Measurements from ENCODE around the gene ELP1. TPM values are rescaled to one million over a fixed set of nuclear protein-coding genes. Genes with fewer than 3 reads are reported as not detected.
A peak's percentile ranks its signal among the peaks of the same experiment; 100 is the strongest.
"Not testable (repeated sequence)": the region's sequence is repeated elsewhere in the genome, so short reads cannot be mapped to it uniquely, and the experiment has no call there.

ELP1 gene, protein sequence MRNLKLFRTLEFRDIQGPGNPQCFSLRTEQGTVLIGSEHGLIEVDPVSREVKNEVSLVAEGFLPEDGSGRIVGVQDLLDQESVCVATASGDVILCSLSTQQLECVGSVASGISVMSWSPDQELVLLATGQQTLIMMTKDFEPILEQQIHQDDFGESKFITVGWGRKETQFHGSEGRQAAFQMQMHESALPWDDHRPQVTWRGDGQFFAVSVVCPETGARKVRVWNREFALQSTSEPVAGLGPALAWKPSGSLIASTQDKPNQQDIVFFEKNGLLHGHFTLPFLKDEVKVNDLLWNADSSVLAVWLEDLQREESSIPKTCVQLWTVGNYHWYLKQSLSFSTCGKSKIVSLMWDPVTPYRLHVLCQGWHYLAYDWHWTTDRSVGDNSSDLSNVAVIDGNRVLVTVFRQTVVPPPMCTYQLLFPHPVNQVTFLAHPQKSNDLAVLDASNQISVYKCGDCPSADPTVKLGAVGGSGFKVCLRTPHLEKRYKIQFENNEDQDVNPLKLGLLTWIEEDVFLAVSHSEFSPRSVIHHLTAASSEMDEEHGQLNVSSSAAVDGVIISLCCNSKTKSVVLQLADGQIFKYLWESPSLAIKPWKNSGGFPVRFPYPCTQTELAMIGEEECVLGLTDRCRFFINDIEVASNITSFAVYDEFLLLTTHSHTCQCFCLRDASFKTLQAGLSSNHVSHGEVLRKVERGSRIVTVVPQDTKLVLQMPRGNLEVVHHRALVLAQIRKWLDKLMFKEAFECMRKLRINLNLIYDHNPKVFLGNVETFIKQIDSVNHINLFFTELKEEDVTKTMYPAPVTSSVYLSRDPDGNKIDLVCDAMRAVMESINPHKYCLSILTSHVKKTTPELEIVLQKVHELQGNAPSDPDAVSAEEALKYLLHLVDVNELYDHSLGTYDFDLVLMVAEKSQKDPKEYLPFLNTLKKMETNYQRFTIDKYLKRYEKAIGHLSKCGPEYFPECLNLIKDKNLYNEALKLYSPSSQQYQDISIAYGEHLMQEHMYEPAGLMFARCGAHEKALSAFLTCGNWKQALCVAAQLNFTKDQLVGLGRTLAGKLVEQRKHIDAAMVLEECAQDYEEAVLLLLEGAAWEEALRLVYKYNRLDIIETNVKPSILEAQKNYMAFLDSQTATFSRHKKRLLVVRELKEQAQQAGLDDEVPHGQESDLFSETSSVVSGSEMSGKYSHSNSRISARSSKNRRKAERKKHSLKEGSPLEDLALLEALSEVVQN (N-terminal part only)
- total RNA-seq (10 to 100 TPM; 20.5 to 24.1 (median 22.0) TPM), polyA plus RNA-seq (12.8 TPM)
- long read RNA-seq, donor 1, full-length matches to known transcripts = 21 of 34 reads
- long read RNA-seq, donor 1, partial matches to known transcripts = 4 of 34 reads
- long read RNA-seq, donor 1, other reads (novel, unspliced or antisense) = 9 of 34 reads
- long read RNA-seq, donor 2, full-length matches to known transcripts = 9 of 20 reads
- long read RNA-seq, donor 2, partial matches to known transcripts = 3 of 20 reads
- long read RNA-seq, donor 2, other reads (novel, unspliced or antisense) = 8 of 20 reads
- long read RNA-seq, donor 3, full-length matches to known transcripts = 68 of 127 reads
- long read RNA-seq, donor 3, partial matches to known transcripts = 19 of 127 reads
- long read RNA-seq, donor 3, other reads (novel, unspliced or antisense) = 40 of 127 reads
- long read RNA-seq, donor 4, full-length matches to known transcripts = 4 of 14 reads
- long read RNA-seq, donor 4, partial matches to known transcripts = 2 of 14 reads
- long read RNA-seq, donor 4, other reads (novel, unspliced or antisense) = 8 of 14 reads

DNA sequence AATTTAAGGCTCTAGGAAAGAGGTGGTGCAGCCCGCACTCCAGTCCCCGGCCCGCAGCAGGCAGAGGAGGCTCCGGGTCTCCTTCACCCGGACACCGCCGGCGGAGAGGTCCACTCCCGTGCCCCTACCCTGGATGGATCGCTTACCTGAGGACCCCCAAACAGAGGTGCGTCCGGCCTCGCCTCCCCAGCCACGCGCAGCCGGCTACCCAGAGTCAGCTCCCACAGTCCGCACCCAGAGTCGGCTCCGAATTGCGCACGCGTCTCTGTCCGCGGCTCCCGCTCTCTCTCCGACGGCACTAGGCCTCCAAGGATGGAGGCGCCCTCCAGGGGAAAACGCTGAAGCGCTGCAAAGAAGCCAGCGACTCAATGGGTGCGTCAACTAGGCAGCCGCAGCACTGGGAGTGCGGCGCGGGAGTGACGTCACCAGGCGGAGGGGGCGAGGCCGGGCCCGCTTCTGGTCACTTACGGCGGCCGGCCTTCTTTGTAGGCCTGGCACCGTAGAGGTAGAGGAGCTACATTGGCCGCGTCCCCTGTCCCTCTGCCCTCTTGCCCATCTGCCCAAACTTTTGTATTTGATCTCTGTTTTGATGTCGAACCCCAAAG, at the start of gene ELP1:
Gene ELP1, minus strand, starts transcription at position 407 of the 605 bp plus-strand sequence. CDS start 2,978 bp downstream, outside the sequence.
- WGBS = under 1% methylated on average over 48 of the region's 48 CpGs
- intact Hi-C loops (cut with DNase I) = no loop called here

DNA sequence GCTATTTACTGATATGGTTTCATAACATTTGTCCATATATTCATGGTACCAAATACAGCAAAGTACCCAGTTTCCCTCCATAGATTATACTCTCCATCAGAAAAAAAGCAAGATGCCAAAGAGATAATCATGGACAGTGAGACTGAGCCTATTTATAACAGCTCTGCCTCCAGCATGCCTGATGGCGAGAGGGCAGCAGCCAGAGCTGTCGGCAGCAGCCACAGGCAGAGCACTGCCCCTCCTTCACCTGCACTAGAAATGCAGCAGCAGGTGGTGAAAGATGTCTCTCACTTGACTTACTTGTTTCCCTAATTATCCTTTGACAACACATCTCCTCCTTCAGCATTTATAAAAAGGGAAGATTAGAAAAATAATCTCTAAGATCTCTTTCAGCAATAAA, 47.0 kb upstream of the ELP1 start:
- peak; percentile 63 to 83 for ATAC-seq
- peak in 1 of 3 donors; percentile 47 for DNase-seq

More for the DNA sequence above, at the start of gene ELP1:
- H3K27me3 ChIP-seq (ENCODE audit: control insufficient read depth, insufficient read depth) = no peaks in the 10 kb centered on the region
- no peaks in the 10 kb centered on the region for H3K9me3 ChIP-seq (ENCODE audit: control insufficient read depth, low read length)
- H3K27ac ChIP-seq (ENCODE audit: low read length) = peak within 1 kb of the TSS; percentile 55
- H3K4me3 ChIP-seq (ENCODE audit: low read length) = peak within 1 kb of the TSS; percentile 56
- peak; percentile 95 for ATAC-seq
- peak; percentile 95 to 98 (median 97) for DNase-seq
- H3K4me1 ChIP-seq (ENCODE audit: control insufficient read depth, insufficient read depth, low read length) = peaks cover 6% of the 10 kb centered on the region

DNA sequence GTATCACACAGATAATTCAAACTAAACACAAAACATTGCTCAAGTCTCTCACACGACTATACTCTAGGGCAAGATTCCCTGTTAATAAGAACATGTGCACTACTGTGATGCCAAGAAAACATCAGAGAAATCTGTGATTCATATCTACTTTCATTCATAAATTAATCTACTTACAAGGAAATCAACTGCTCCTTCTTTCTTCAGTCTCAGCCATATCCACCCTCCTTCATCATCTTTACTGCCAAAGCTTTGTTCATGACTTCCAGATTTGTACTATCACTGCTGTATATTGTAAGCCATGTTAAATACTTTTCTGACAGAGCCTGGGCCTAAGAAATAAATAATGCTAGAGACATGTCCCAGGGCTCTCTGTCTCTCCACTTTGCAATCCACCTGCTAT, 44.3 kb upstream of the ELP1 start:
- DNase-seq (no peak), ATAC-seq (no peak)
- WGBS = 36% methylated on average over 1 of the region's 1 CpG
- intact Hi-C loops (cut with DNase I) = no loop called here
- Histone ChIP-seq H3K4me1 (ENCODE audit: control insufficient read depth, insufficient read depth, low read length) (peaks cover 4% of the 10 kb centered on the region), H3K27ac (ENCODE audit: low read length) (no peak overlapping the region), H3K27me3 (ENCODE audit: control insufficient read depth, insufficient read depth) (no peaks in the 10 kb centered on the region), H3K4me3 (ENCODE audit: low read length) (no peak overlapping the region), H3K9me3 (ENCODE audit: control insufficient read depth, low read length) (no peaks in the 10 kb centered on the region)

More for the DNA sequence above, 47.0 kb upstream of the ELP1 start:
- WGBS = 70% methylated on average over 2 of the region's 2 CpGs
- Histone ChIP-seq H3K4me3 (ENCODE audit: low read length) (no peak overlapping the region), H3K27me3 (ENCODE audit: control insufficient read depth, insufficient read depth) (no peaks in the 10 kb centered on the region), H3K9me3 (ENCODE audit: control insufficient read depth, low read length) (no peaks in the 10 kb centered on the region), H3K27ac (ENCODE audit: low read length) (peak overlapping the region; percentile 68), H3K4me1 (ENCODE audit: control insufficient read depth, insufficient read depth, low read length) (peaks cover 2% of the 10 kb centered on the region)
- intact Hi-C loops (cut with DNase I) = no loop called here

DNA sequence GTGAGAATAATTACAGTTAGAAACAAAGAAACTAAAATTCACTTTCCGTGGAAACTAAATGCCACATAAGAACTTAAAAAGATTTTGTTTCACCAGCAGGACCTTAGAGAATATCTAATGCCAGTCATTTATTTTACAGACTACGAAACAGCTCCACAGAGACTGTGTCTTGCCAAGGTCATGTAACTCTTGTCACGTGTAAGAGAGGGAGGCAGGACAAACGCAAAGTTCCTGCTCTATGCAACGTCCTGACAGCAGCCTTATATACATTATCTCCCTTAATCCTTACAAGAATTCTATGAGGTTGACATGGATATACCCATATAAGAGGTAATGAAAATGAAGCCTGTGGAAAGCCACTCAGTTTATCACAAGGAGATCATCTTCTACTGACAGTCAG, 40.0 kb upstream of the ELP1 start:
- DNase-seq = no peak
- intact Hi-C loops (cut with DNase I) = no loop called here
- no peaks in the 10 kb centered on the region for H3K27me3 ChIP-seq (ENCODE audit: control insufficient read depth, insufficient read depth)
- no peak overlapping the region for H3K27ac ChIP-seq (ENCODE audit: low read length)
- no peaks in the 10 kb centered on the region for H3K9me3 ChIP-seq (ENCODE audit: control insufficient read depth, low read length)
- H3K4me3 ChIP-seq (ENCODE audit: low read length) = no peak overlapping the region
- 22% methylated on average over 5 of the region's 5 CpGs for WGBS
- ATAC-seq = peak; percentile 73 to 79
- H3K4me1 ChIP-seq (ENCODE audit: control insufficient read depth, insufficient read depth, low read length) = peaks cover 2% of the 10 kb centered on the region

DNA sequence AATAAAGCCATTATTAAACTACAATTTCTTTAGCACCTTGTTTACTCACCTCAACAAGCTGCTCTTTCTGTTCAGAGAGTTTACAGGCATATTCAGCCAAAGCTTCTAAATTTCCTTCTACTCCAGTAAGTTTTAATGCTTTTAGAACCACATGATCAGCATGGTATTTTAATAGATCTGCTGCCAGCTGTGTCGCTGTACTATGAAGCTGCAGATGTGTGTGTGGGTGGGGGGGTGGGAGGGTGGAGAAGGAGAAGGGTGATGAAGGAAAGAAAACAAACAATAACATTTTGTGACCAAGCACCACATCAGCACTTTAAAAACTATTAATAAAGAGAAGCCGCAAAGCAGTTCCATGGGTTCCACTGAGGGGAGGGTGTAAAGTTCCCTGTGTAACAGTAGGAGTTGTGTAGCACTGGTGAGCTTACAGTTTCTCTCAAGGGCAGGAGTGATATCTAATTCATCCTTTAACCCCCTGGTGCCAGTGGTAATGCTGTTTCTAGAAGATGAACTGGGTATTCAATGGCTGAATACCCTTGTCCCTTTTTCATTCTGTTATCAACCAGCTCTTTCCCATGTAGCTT, 38.8 kb upstream of the ELP1 start:
- no peaks in the 10 kb centered on the region for H3K9me3 ChIP-seq (ENCODE audit: control insufficient read depth, low read length)
- H3K27me3 ChIP-seq (ENCODE audit: control insufficient read depth, insufficient read depth) = no peaks in the 10 kb centered on the region
- peaks cover 4% of the 10 kb centered on the region for H3K4me1 ChIP-seq (ENCODE audit: control insufficient read depth, insufficient read depth, low read length)
- intact Hi-C loops (cut with DNase I) = no loop called here
- peak; percentile 61 to 68 for ATAC-seq
- 32% methylated on average over 2 of the region's 2 CpGs for WGBS
- peak overlapping the region; percentile 87 for H3K27ac ChIP-seq (ENCODE audit: low read length)
- no peak overlapping the region for H3K4me3 ChIP-seq (ENCODE audit: low read length)
- DNase-seq = no peak

DNA sequence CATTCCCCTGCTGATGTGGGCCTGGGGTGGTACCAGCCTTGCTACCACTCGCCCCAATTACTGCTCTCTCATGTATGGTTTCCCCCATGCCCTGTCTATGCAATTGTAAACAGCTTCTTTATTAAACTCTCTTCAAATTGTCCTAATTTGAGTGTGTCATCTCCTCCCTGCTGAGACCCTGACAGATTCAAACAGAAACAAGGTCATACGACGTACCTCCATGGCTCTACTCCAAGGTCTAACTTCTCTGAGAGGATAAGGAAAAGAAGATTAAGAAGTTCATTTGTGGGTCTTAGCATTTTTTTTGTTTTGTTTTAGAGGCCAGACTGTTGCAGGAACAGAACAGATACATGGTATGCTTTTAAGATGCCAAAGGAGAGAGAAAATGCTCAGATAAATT, 38.3 kb upstream of the ELP1 start:
- intact Hi-C loops (cut with DNase I) = no loop called here
- Histone ChIP-seq H3K27ac (ENCODE audit: low read length) (peak overlapping the region; percentile 83), H3K27me3 (ENCODE audit: control insufficient read depth, insufficient read depth) (no peaks in the 10 kb centered on the region), H3K9me3 (ENCODE audit: control insufficient read depth, low read length) (no peaks in the 10 kb centered on the region), H3K4me3 (ENCODE audit: low read length) (no peak overlapping the region), H3K4me1 (ENCODE audit: control insufficient read depth, insufficient read depth, low read length) (peaks cover 4% of the 10 kb centered on the region)
- WGBS = 58% methylated on average over 3 of the region's 3 CpGs
- DNase-seq (no peak), ATAC-seq (no peak)

DNA sequence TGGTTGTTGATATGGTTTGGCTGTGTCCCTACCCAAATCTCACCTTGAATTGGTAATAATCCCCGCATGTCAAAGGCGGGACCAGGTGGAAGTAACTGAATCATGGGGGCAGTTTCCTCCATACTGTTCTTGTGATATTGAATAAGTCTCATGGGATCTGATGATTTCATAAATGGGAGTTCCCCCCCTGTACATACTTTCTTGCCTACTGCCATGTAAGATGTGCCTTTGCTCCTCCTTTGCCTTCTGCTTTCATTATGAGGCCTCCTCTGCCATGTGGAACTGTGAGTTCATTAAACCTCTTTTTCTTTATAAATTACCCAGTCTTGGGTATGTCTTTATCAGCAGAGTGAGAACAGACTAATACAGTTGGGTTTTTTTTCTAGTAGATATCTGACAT, 37.5 kb upstream of the ELP1 start:
- H3K27ac ChIP-seq (ENCODE audit: low read length); H3K4me1 ChIP-seq (ENCODE audit: control insufficient read depth, insufficient read depth, low read length); DNase-seq; intact Hi-C loops (cut with DNase I); H3K27me3 ChIP-seq (ENCODE audit: control insufficient read depth, insufficient read depth); ATAC-seq; H3K9me3 ChIP-seq (ENCODE audit: control insufficient read depth, low read length); H3K4me3 ChIP-seq (ENCODE audit: low read length): not testable (repeated sequence)
- 96% methylated on average over 2 of the region's 2 CpGs for WGBS

DNA sequence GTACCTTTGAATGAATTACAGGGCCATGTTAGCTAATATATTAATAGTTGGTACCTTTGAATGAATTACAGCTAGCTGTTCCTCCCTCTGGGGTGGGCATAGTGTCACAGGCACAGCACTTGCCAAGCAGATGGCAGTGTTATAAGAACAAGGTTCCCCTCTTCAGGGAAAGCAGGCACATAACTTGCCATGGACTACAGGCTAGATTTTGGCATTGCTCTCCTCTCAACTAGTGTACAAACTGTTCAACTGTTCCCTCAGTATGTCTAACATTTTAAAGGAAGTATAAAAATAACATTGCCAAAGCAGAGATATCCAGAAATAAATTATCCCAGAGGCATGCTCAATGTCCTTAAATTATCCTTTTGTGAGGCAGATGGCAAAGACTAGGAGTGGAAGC, 34.0 kb upstream of the ELP1 start:
- Histone ChIP-seq H3K9me3 (ENCODE audit: control insufficient read depth, low read length) (no peaks in the 10 kb centered on the region), H3K4me1 (ENCODE audit: control insufficient read depth, insufficient read depth, low read length) (peaks cover 6% of the 10 kb centered on the region), H3K27ac (ENCODE audit: low read length) (peak overlapping the region; percentile 86), H3K4me3 (ENCODE audit: low read length) (no peak overlapping the region), H3K27me3 (ENCODE audit: control insufficient read depth, insufficient read depth) (no peaks in the 10 kb centered on the region)
- no peak for DNase-seq
- peak; percentile 67 to 82 for ATAC-seq
- intact Hi-C loops (cut with DNase I) = no loop called here

DNA sequence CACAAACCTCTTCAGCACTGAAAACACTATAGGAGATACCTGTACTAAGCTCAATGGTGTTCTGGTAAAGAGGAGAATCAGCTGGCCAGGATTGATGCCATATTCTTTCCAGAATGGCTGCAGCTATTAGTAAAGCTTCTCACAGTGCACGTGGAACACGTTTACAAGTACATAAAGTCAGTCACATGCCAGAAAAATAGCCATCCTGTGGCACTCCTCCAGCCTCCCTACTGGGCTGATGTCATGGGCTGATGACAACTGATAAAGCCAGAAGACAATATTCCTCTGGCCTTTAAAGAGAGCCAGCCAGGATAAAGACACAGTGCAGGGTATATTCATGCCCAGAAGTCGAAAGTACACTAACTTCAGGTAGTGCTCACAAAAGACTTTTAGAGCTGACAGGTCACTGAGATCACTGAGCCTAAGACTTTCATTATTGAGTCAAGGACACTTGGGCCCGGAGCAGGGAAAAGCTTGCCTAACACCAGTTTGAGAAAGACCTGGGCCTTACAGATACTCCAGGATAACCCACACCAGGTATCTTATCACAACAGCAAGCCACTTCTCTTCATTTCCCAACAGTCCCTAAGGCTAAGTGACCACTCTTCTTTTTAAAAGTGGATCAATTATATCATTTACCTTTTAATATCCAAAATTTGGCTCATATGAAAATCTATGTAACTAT, 29.7 kb upstream of the ELP1 start:
- intact Hi-C loops (cut with DNase I) = no loop called here
- peak; percentile 55 to 78 for ATAC-seq
- Histone ChIP-seq H3K4me3 (ENCODE audit: low read length) (no peak overlapping the region), H3K27ac (ENCODE audit: low read length) (peak overlapping the region; percentile 95), H3K4me1 (ENCODE audit: control insufficient read depth, insufficient read depth, low read length) (peaks cover 6% of the 10 kb centered on the region), H3K27me3 (ENCODE audit: control insufficient read depth, insufficient read depth) (no peaks in the 10 kb centered on the region), H3K9me3 (ENCODE audit: control insufficient read depth, low read length) (no peaks in the 10 kb centered on the region)
- peak in 2 of 3 donors; percentile 46 to 57 for DNase-seq
- 40% methylated on average over 4 of the region's 4 CpGs for WGBS

Data from right cardiac atrium (tissue), 5 donors.